ENCODE results near the gene NEIL1. TPM values are rescaled to one million over a fixed set of nuclear protein-coding genes. Genes with fewer than 3 reads are reported as not detected.
A peak's percentile ranks its signal among the peaks of the same experiment; 100 is the strongest.

Gene NEIL1
- total RNA-seq, 1 donor, result 3.6 TPM

DNA sequence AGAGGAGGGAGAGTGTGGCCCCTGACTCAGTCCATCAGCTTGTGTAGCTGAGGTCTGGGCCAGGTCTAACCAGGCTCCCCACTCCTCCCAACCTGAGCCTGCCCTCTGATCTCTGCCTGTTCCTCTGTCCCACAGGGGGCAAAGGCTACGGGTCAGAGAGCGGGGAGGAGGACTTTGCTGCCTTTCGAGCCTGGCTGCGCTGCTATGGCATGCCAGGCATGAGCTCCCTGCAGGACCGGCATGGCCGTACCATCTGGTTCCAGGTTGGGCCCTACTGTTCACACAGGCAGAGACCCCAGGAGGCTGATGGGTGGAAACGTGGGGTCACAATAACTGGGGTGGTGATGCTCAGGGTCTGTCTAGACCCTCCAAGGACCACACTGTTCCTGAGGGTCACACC, 6.8 kb downstream of the NEIL1 start:
- H3K79me2 ChIP-seq (ENCODE audit: insufficient read depth, low read length), result no peaks in the 10 kb centered on the region
- peaks cover 4% of the 10 kb centered on the region for H4K20me1 ChIP-seq (ENCODE audit: insufficient read depth, low read length)
- no peak overlapping the region for H3K27ac ChIP-seq (ENCODE audit: low read depth, low read length)
- TF ChIP-seq, protein P1, sequence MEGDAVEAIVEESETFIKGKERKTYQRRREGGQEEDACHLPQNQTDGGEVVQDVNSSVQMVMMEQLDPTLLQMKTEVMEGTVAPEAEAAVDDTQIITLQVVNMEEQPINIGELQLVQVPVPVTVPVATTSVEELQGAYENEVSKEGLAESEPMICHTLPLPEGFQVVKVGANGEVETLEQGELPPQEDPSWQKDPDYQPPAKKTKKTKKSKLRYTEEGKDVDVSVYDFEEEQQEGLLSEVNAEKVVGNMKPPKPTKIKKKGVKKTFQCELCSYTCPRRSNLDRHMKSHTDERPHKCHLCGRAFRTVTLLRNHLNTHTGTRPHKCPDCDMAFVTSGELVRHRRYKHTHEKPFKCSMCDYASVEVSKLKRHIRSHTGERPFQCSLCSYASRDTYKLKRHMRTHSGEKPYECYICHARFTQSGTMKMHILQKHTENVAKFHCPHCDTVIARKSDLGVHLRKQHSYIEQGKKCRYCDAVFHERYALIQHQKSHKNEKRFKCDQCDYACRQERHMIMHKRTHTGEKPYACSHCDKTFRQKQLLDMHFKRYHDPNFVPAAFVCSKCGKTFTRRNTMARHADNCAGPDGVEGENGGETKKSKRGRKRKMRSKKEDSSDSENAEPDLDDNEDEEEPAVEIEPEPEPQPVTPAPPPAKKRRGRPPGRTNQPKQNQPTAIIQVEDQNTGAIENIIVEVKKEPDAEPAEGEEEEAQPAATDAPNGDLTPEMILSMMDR (IDR thresholded peaks at IDR 0.05; ENCODE audit: extremely low read depth, low read depth, low read length), result no peak
- no peak overlapping the region for H3K4me2 ChIP-seq (ENCODE audit: insufficient read depth, low read length)
- DNase-seq (ENCODE audit: insufficient read length, low spot score, missing footprints), result peak; percentile 70
- peaks cover 20% of the 10 kb centered on the region for H3K36me3 ChIP-seq (ENCODE audit: insufficient read depth, low read length)
- H3K4me3 ChIP-seq (ENCODE audit: insufficient read depth, low read length), result no peak overlapping the region
- no peak overlapping the region for H2AFZ ChIP-seq (ENCODE audit: low read length)
- peaks cover 12% of the 10 kb centered on the region for H3K27me3 ChIP-seq (ENCODE audit: insufficient read depth, low read length)
- H3K4me1 ChIP-seq (ENCODE audit: insufficient read depth, low read length), result no peaks in the 10 kb centered on the region
- no peaks in the 10 kb centered on the region for H3K9me3 ChIP-seq (ENCODE audit: low read depth, low read length)

DNA sequence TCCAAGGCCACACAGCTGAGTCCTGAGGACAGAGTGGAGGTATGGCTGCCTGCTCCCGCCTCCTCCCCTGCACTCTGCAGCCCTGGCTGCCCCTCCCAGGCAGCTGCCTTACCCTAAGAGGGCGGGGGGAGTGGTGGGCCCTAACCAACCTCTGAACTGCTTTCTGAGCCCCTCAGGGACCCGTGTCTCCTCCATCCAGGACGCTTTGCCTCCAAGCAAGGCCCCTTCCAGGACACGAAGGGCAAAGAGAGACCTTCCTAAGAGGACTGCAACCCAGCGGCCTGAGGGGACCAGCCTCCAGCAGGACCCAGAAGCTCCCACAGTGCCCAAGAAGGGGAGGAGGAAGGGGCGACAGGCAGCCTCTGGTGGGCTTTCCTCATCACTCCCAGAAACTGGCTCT, 7.6 kb downstream of the NEIL1 start:
- Histone ChIP-seq H3K4me2 (ENCODE audit: insufficient read depth, low read length) (no peak overlapping the region), H3K79me2 (ENCODE audit: insufficient read depth, low read length) (no peaks in the 10 kb centered on the region), H2AFZ (ENCODE audit: low read length) (no peak overlapping the region), H3K9me3 (ENCODE audit: low read depth, low read length) (no peaks in the 10 kb centered on the region), H4K20me1 (ENCODE audit: insufficient read depth, low read length) (peaks cover 4% of the 10 kb centered on the region), H3K4me1 (ENCODE audit: insufficient read depth, low read length) (no peaks in the 10 kb centered on the region), H3K4me3 (ENCODE audit: insufficient read depth, low read length) (no peak overlapping the region), H3K36me3 (ENCODE audit: insufficient read depth, low read length) (peaks cover 24% of the 10 kb centered on the region), H3K27me3 (ENCODE audit: insufficient read depth, low read length) (peaks cover 4% of the 10 kb centered on the region), H3K27ac (ENCODE audit: low read depth, low read length) (no peak overlapping the region)
- TF ChIP-seq, protein P1 (IDR thresholded peaks at IDR 0.05; ENCODE audit: extremely low read depth, low read depth, low read length), result no peak
- DNase-seq (ENCODE audit: insufficient read length, low spot score, missing footprints), result peak; percentile 21

DNA sequence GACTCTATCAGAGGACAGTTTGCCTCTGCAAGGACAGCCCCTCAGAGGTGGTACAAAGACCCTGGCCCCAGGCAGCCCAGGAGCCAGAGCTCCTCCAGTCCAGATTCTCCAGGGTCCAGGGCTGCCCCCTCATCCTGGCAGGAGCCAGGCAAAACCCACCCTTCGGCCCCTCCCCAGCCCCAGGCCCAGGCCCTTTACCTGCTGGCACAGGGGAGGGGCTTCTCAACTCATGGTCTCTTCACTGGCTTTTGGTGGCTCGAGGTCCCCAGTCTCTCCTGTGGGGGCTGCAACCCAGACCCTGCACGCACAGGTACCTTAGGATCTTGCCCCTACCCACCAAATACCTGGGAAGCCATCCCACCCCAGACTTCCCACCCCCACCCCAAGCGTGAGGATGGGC, 8.5 kb downstream of the NEIL1 start:
- Histone ChIP-seq H3K27me3 (ENCODE audit: insufficient read depth, low read length) (no peaks in the 10 kb centered on the region), H3K4me1 (ENCODE audit: insufficient read depth, low read length) (no peaks in the 10 kb centered on the region), H3K36me3 (ENCODE audit: insufficient read depth, low read length) (peaks cover 33% of the 10 kb centered on the region), H3K79me2 (ENCODE audit: insufficient read depth, low read length) (no peaks in the 10 kb centered on the region), H3K9me3 (ENCODE audit: low read depth, low read length) (no peaks in the 10 kb centered on the region), H4K20me1 (ENCODE audit: insufficient read depth, low read length) (peaks cover 3% of the 10 kb centered on the region), H3K27ac (ENCODE audit: low read depth, low read length) (no peak overlapping the region), H2AFZ (ENCODE audit: low read length) (no peak overlapping the region), H3K4me2 (ENCODE audit: insufficient read depth, low read length) (no peak overlapping the region), H3K4me3 (ENCODE audit: insufficient read depth, low read length) (no peak overlapping the region)
- peak; percentile 68 for DNase-seq (ENCODE audit: insufficient read length, low spot score, missing footprints)
- TF ChIP-seq, protein P1 (IDR thresholded peaks at IDR 0.05; ENCODE audit: extremely low read depth, low read depth, low read length), result no peak

DNA sequence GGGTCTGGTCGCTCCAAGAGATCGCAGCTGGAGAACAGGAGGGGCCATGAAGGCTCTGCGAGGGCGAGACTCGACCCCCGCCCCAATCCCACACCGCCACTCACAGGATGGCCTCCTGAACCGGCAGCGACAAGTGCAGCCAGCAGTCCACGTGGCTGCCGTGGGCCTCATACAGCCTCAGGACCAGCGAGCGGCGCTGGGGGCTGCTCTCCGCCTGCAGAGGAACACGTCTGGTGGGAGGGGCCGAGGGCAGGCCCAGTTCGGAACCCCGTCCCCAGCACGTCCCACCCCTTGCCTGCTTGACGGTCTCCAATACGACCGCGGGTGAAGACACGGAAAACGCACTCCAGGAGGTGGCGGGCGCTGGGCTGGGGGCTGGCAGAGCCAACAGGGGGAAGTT, 9.2 kb downstream of the NEIL1 start:
- peaks cover 2% of the 10 kb centered on the region for H4K20me1 ChIP-seq (ENCODE audit: insufficient read depth, low read length)
- TF ChIP-seq, protein P1 (IDR thresholded peaks at IDR 0.05; ENCODE audit: extremely low read depth, low read depth, low read length), result no peak
- no peaks in the 10 kb centered on the region for H3K79me2 ChIP-seq (ENCODE audit: insufficient read depth, low read length)
- DNase-seq (ENCODE audit: insufficient read length, low spot score, missing footprints), result no peak
- no peaks in the 10 kb centered on the region for H3K9me3 ChIP-seq (ENCODE audit: low read depth, low read length)
- H3K36me3 ChIP-seq (ENCODE audit: insufficient read depth, low read length), result peaks cover 38% of the 10 kb centered on the region
- no peaks in the 10 kb centered on the region for H3K27me3 ChIP-seq (ENCODE audit: insufficient read depth, low read length)
- H3K4me1 ChIP-seq (ENCODE audit: insufficient read depth, low read length), result no peaks in the 10 kb centered on the region
- no peak overlapping the region for H3K4me3 ChIP-seq (ENCODE audit: insufficient read depth, low read length)
- H3K4me2 ChIP-seq (ENCODE audit: insufficient read depth, low read length), result no peak overlapping the region
- no peak overlapping the region for H2AFZ ChIP-seq (ENCODE audit: low read length)
- H3K27ac ChIP-seq (ENCODE audit: low read depth, low read length), result no peak overlapping the region

All from osteoblast (primary cell).